Measurements from ENCODE around the gene KIAA1217. TPM values are rescaled to one million over a fixed set of nuclear protein-coding genes. Genes with fewer than 3 reads are reported as not detected.

Gene KIAA1217
- total and polyA plus RNA-seq, 2 of the 8 experiments (the other 6 are each of a cell fraction or from before 2014, with no cell fraction given): 4.5 to 15.6 TPM

- Histone ChIP-seq H4K5ac (ENCODE audit: insufficient read length, low read depth, low read length) (no peak overlapping the region), H2BK120ac (replicated peaks; ENCODE audit: low read depth, low read length) (no peak overlapping the region), H4K20me1 (replicated peaks in 1 of 2; ENCODE audit: control insufficient read depth in 1 of 2, insufficient read depth in 2 of 2, low read length in 2 of 2) (no peaks in the 10 kb centered on the region), H3K27me3 (replicated peaks in 1 of 4; ENCODE audit: control insufficient read depth in 3 of 4, extremely low read depth in 1 of 4, insufficient read depth in 3 of 4, low read length in 3 of 4) (no peaks in the 10 kb centered on the region), H2BK20ac (ENCODE audit: low read length) (no peak overlapping the region), H3K4me3 (ENCODE audit: extremely low read depth in 1 of 4, insufficient read depth in 2 of 4, low read depth in 3 of 4, low read length in 4 of 4) (no peak overlapping the region), H2AFZ (ENCODE audit: low read length) (no peak overlapping the region), H3K23ac (ENCODE audit: insufficient read length) (no peak overlapping the region), H2BK15ac (ENCODE audit: low read length) (no peak overlapping the region), H2BK12ac (ENCODE audit: low read depth, low read length) (no peak overlapping the region), H3K9me3 (ENCODE audit: insufficient read depth in 2 of 2, low read depth in 1 of 2, low read length in 1 of 2) (no peaks in the 10 kb centered on the region), H4K8ac (ENCODE audit: extremely low read depth, insufficient read depth, low read length) (no peak overlapping the region; the same call in 1 of the 2 replicates), H2AK5ac (ENCODE audit: low read depth, low read length) (no peak overlapping the region), H3K9ac (replicated peaks in 1 of 4; ENCODE audit: extremely low read depth in 1 of 4, low read depth in 3 of 4, low read length in 3 of 4) (no peak overlapping the region), H3K27ac (ENCODE audit: low read depth, low read length) (no peak overlapping the region), H3K79me1 (ENCODE audit: low read depth, low read length) (no peaks in the 10 kb centered on the region), H3K36me3 (ENCODE audit: control insufficient read depth in 2 of 4, insufficient read depth in 4 of 4, low read length in 3 of 4) (peaks cover 0 to 4% (median 0%) of the 10 kb centered on the region in 4 experiments; a peak in 3 of 8 replicates), H2BK5ac (ENCODE audit: low read depth, low read length) (no peak overlapping the region), H3K4ac (replicated peaks; ENCODE audit: insufficient read length, low read depth, low read length) (no peak overlapping the region), H3K18ac (ENCODE audit: extremely low read depth, low read length) (no peak overlapping the region), H4K91ac (replicated peaks; ENCODE audit: insufficient read length, low read length) (no peak overlapping the region), H3K4me1 (replicated peaks in 1 of 4; ENCODE audit: control insufficient read depth in 3 of 4, insufficient read depth in 4 of 4, low read length in 3 of 4) (no peaks in the 10 kb centered on the region), H3K23me2 (ENCODE audit: low read depth, low read length) (no peaks in the 10 kb centered on the region), H3K56ac (replicated peaks; ENCODE audit: insufficient read length, low read depth, low read length) (no peak overlapping the region), H3K4me2 (ENCODE audit: insufficient read depth in 1 of 2, low read depth in 2 of 2, low read length in 2 of 2) (no peak overlapping the region), H3K14ac (ENCODE audit: insufficient read length) (no peak overlapping the region), H3K79me2 (ENCODE audit: control insufficient read depth in 1 of 2, insufficient read depth in 2 of 2, low read length in 2 of 2) (no peaks in the 10 kb centered on the region)
- ChIA-PET POLR2A (ENCODE audit: partially characterized antibody) (interaction anchor here (1.6 kb wide), 1 partner anchor 9 kb away, joined by 3 read pairs; no protein-coding TSS in a partner anchor), CTCF (ENCODE audit: partially characterized antibody) (interaction anchor here (1.4 kb wide), 1 partner anchor 11 kb away, joined by 6 read pairs; no protein-coding TSS in a partner anchor)
- 91% methylated on average over 9 of the region's 9 CpGs; no CpG with 5 or more reads in 1 of the 2 experiments for WGBS, 2 experiments (ENCODE audit: extremely low coverage in 1 of 2, insufficient coverage in 1 of 2, insufficient read length in 1 of 2, insufficient replicate concordance in 2 of 2, low coverage in 1 of 2, low lambda C conversion rate in 2 of 2, missing lambda C conversion rate in 1 of 2)
- DNase-seq (ENCODE audit: low read depth in 1 of 2, low spot score in 2 of 2) (no peak), FAIRE-seq (no peak)
- no peak for TF ChIP-seq SIN3A (conservative IDR thresholded peaks at IDR 0.05 in 1 of 2, IDR thresholded peaks at IDR 0.05 in 1 of 2; ENCODE audit: low read depth in 1 of 2, low read length in 2 of 2)
- TF ChIP-seq KDM1A (IDR thresholded peaks at IDR 0.05; ENCODE audit: borderline replicate concordance, low read length): no peak
- no peak for TF ChIP-seq ZNF274 (IDR thresholded peaks at IDR 0.05; ENCODE audit: borderline replicate concordance, extremely low read depth, low read length)
- TF ChIP-seq ATF3 (IDR thresholded peaks at IDR 0.05; ENCODE audit: insufficient read depth, low read depth, low read length): no peak
Measured at GRCh38 chr10:24541239-24541753, 332.4 kb downstream of the KIAA1217 start.

Measured in H1 (cell line).